DOHH2 (cell line): ENCODE measurements around the gene MAMDC4.

Experiments
- EZH2phosphoT487 ChIP-seq: fragments of 200-600 bp; sonication (generic); IDR thresholded peaks from 2 replicates; pipeline ENCODE4 v1.6.1; 2017; ENCODE audit warnings: borderline replicate concordance, mild to moderate bottlenecking, antibody characterized with exemption, low read length, moderate library complexity, mixed read lengths
- TF ChIP-seq, protein P1 (sequence below): fragments of 200-600 bp; sonication (generic); IDR thresholded peaks from one replicate; pipeline ENCODE4 v1.5.1; 2014; ENCODE audit warnings: antibody characterized with exemption, mild to moderate bottlenecking, low read depth, low read length; ENCODE audit not compliant: poor library complexity, severe bottlenecking

DNA sequence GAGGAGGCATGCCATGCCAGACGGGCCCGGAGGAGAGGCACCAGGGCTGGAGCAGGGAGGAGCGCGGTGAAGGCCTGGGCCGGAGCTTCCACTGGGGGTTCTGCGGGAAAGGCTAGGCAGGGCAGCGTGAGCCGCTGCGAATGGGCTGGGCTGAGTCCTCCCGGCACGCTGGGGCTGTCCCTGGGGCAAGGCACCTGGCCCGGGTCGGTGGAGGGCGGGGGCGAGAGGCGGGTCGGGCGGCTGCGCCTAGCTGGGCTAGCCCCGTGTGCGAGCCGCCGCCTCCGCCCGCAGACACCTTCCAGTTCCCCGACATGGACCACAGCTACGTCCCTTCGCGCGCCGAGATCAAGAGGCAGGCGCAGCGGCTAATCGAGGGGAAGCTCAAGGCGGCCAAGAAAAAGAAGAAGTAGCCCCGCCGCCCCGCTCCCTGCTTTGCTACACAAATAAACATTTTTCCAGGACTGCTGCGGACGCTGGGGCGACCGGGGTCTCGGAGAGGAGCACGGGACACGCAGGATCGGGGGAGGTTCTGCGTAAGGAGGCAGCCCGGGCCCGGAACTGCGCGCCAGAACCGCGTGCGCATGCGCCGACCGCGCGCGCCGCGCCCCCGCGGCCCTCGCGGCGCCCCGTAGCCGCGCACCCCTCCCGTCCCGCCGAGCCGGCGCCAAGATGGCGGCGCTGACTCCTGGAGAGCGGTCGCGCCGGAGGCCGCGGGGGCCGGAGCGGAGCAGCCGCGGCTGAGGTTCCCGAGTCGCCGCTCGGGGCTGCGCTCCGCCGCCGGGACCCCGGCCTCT, 44.7 kb upstream of the MAMDC4 start, which contains the start of gene RABL6:
- TF ChIP-seq, protein P1, sequence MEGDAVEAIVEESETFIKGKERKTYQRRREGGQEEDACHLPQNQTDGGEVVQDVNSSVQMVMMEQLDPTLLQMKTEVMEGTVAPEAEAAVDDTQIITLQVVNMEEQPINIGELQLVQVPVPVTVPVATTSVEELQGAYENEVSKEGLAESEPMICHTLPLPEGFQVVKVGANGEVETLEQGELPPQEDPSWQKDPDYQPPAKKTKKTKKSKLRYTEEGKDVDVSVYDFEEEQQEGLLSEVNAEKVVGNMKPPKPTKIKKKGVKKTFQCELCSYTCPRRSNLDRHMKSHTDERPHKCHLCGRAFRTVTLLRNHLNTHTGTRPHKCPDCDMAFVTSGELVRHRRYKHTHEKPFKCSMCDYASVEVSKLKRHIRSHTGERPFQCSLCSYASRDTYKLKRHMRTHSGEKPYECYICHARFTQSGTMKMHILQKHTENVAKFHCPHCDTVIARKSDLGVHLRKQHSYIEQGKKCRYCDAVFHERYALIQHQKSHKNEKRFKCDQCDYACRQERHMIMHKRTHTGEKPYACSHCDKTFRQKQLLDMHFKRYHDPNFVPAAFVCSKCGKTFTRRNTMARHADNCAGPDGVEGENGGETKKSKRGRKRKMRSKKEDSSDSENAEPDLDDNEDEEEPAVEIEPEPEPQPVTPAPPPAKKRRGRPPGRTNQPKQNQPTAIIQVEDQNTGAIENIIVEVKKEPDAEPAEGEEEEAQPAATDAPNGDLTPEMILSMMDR, result no peak
- TF ChIP-seq EZH2phosphoT487, result no peak
